K562 (cell line): ENCODE results near the gene FEM1B. TPM values are rescaled to one million over a fixed set of nuclear protein-coding genes. Genes with fewer than 3 reads are reported as not detected.

ENCODE experiments used
- EP400 ChIP-seq: fragments of 450-650 bp; IDR thresholded peaks from 2 replicates; pipeline ENCODE4 v1.6.1; 2017; ENCODE audit warnings: antibody characterized with exemption, mild to moderate bottlenecking, moderate library complexity
- ESRRB ChIP-seq: fragments of 250-450 bp; sonication (Bioruptor Pico); IDR thresholded peaks from 2 replicates; pipeline ENCODE4 v1.5.0; 2020; ENCODE audit warnings: mild to moderate bottlenecking, moderate library complexity, borderline replicate concordance
- FOS ChIP-seq: IDR thresholded peaks from 3 replicates; pipeline ENCODE4 v1.6.1; 2011; ENCODE audit not compliant: insufficient read length; ENCODE audit errors: extremely low read depth
- FUS ChIP-seq: fragments of 200-400 bp; formaldehyde crosslinking; optimal IDR thresholded peaks from 2 replicates; pipeline ENCODE3; 2017; ENCODE audit warnings: low read depth, low read length
- GTF2A2 ChIP-seq: IDR thresholded peaks from 2 replicates; pipeline ENCODE4 v1.6.1; 2016; ENCODE audit warnings: mild to moderate bottlenecking, missing genetic modification characterization, missing compliant biosample characterization
- HDAC6 ChIP-seq: IDR thresholded peaks from 2 replicates; pipeline ENCODE4 v1.6.1; 2012; ENCODE audit warnings: low read depth, mild to moderate bottlenecking, control low read depth, inconsistent platforms, low read length, moderate library complexity
- ID3 ChIP-seq, 2 experiments: fragments of 250-450 bp in 1 of 2; fragments of 450-650 bp in 1 of 2; sonication (Bioruptor Pico) in 1 of 2; IDR thresholded peaks; 2 replicates each; pipeline versions ENCODE4 v1.6.1 to v1.8.0; 2016 to 2021; ENCODE audit warnings: mild to moderate bottlenecking in 2 of 2, moderate library complexity in 2 of 2, missing compliant biosample characterization in 1 of 2, missing genetic modification characterization in 1 of 2
- JUN ChIP-seq, 2 experiments: sonication (generic) in 1 of 2; formaldehyde crosslinking in 1 of 2; IDR thresholded peaks; 2 replicates each; pipeline versions ENCODE4 v1.6.1 to v1.8.0; 2012 to 2022; ENCODE audit warnings: borderline replicate concordance in 2 of 2, mild to moderate bottlenecking in 2 of 2, improper control_type of control experiment in 1 of 2, low read depth in 1 of 2, low read length in 1 of 2, missing genetic modification reagents in 1 of 2
- MAFF ChIP-seq: IDR thresholded peaks from 2 replicates; pipeline ENCODE4 v1.6.1; 2012; ENCODE audit warnings: low read length, improper control_type of control experiment
- MECOM ChIP-seq: fragments of 250-450 bp; sonication (Bioruptor Pico); IDR thresholded peaks from 2 replicates; pipeline ENCODE4 v1.8.0; 2022; ENCODE audit warnings: inconsistent platforms
- NCOA4 ChIP-seq: fragments of 450-650 bp; IDR thresholded peaks from 2 replicates; pipeline ENCODE4 v1.6.1; 2018; ENCODE audit warnings: mild to moderate bottlenecking; ENCODE audit not compliant: partially characterized antibody
- POLR2A ChIP-seq: fragments of 450-650 bp; conservative IDR thresholded peaks from 2 replicates; pipeline ENCODE4 v1.6.1; 2016
- RBBP5 ChIP-seq: fragments of 200-600 bp; sonication (generic); IDR thresholded peaks from 2 replicates; pipeline ENCODE4 v1.6.1; 2012; ENCODE audit warnings: borderline replicate concordance, mild to moderate bottlenecking, low read length, control low read depth, inconsistent platforms; ENCODE audit not compliant: insufficient read depth, poor library complexity, severe bottlenecking
- RBM22 ChIP-seq: fragments of 200-400 bp; formaldehyde crosslinking; IDR thresholded peaks from 2 replicates; pipeline ENCODE4 v1.6.1; 2018; ENCODE audit warnings: low read length, low read depth; ENCODE audit not compliant: poor library complexity, severe bottlenecking
- STAG1 ChIP-seq: sonication (generic); formaldehyde crosslinking; IDR thresholded peaks from 2 replicates; pipeline ENCODE4 v1.5.0; 2020; ENCODE audit warnings: missing genetic modification reagents, borderline replicate concordance
- U2AF1 ChIP-seq: fragments of 200-400 bp; formaldehyde crosslinking; optimal IDR thresholded peaks from 2 replicates; pipeline ENCODE3; 2017; ENCODE audit warnings: mild to moderate bottlenecking, low read depth, low read length, moderate library complexity
- U2AF2 ChIP-seq: fragments of 200-400 bp; formaldehyde crosslinking; optimal IDR thresholded peaks from 2 replicates; pipeline ENCODE3; 2017; ENCODE audit warnings: low read depth, mild to moderate bottlenecking, low read length
- ZNF165 ChIP-seq: fragments of 250-450 bp; sonication (Bioruptor Pico); IDR thresholded peaks from 2 replicates; pipeline ENCODE4 v1.4.0; 2020; ENCODE audit warnings: borderline replicate concordance
- ZNF263 ChIP-seq: sonication (generic); formaldehyde crosslinking; IDR thresholded peaks from 2 replicates; pipeline ENCODE4 v1.8.0; 2022; ENCODE audit warnings: mild to moderate bottlenecking, missing genetic modification reagents, borderline replicate concordance
- ZNF282 ChIP-seq: sonication (generic); formaldehyde crosslinking; IDR thresholded peaks from 2 replicates; pipeline ENCODE4 v1.8.1; 2023; ENCODE audit warnings: missing genetic modification reagents
- ZNF77 ChIP-seq: fragments of 250-450 bp; sonication (Bioruptor Pico); IDR thresholded peaks from 2 replicates; pipeline ENCODE4 v1.5.0; 2020
- polyA plus RNA-seq, 8 experiments: library from polyadenylated mRNA; depleted of rRNA in 4 of 8; stranded (reverse) in 5 of 8; unstranded in 3 of 8; fragments of >200 nt; fragmentation: Nextera tagmentation in 2 of 8; fragmentation: Illumina TruSeq in 1 of 8; extraction: Ambion mirVana in 2 of 8; extraction: Trizol in 1 of 8; gene quantifications; 2 replicates each; pipeline versions ENCODE4 v1.2.1 to v1.2.3, GENCODE V29; 2011 to 2014; ENCODE audit warnings: inconsistent platforms in 1 of 8, missing spikeins in 1 of 8
- total RNA-seq, 7 experiments: library from RNA; depleted of rRNA in 6 of 7; stranded (reverse); fragments of >200 nt in 6 of 7; fragmentation: Illumina TruSeq in 2 of 7; extraction: Trizol in 2 of 7; gene quantifications; 2 replicates each; pipeline versions ENCODE4 v1.2.1 to v1.2.3, GENCODE V29; 2011 to 2021; ENCODE audit warnings: low replicate concordance in 1 of 7
- TF ChIP-seq, protein P1 (sequence below): fragments of 250-450 bp; sonication (Bioruptor Pico); IDR thresholded peaks from 2 replicates; pipeline ENCODE4 v1.5.0; 2021; ENCODE audit warnings: mild to moderate bottlenecking, moderate library complexity
- TF ChIP-seq, protein P2 (sequence below): fragments of 450-650 bp; formaldehyde crosslinking; IDR thresholded peaks from 2 replicates; pipeline ENCODE4 v1.4.0; 2022; ENCODE audit warnings: mild to moderate bottlenecking, moderate library complexity

FEM1B gene
- total and polyA plus RNA-seq, 9 of the 15 experiments (the other 6 are each of a cell fraction or from before 2014, with no cell fraction given), result 5.9 to 61.6 (median 20.1) TPM

DNA sequence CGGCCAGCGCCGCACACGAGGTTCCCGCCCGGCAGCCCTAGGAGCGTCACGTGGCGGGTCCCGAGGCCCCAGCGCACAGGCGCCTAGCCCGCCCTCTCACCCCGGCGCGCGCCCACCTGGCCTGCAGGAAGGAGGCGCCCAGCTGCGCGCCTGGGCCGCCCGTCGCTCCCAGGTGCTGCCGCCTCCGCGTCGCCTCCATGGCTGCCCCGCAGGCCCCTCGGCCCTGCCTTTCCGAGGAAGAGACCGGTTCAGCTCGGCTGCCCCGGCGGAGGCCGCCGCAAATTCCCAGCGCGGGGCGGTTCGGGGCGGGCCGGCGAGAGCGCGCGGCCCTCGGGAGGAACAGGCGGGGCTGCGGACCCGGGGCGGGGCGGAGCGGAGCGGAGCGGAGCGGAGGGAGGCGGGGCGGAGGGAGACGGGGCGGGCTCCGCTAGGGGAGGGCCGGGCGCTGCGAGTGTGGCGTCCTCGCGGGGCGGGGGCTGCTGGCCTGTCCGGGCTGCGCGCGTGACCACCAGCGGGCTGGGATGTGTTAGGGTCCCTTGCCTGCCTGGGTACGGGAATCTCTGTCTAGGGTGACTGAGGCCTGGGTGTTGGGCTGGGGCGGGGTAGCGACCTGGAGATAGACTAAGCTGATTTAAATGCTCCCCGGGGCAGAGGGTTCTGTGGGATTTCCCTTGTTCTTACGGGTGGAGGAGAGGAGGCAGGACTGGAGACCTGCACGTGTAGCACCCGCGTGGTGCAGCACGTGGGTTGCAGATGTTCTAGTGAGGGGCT, 48.0 kb upstream of the FEM1B start, which contains the start of gene CLN6 (continued):
- TF ChIP-seq ZNF263 (CRISPR knock-in tag), result no peak
- TF ChIP-seq POLR2A, result peak; percentile 78
- no peak for TF ChIP-seq NCOA4
- no peak for TF ChIP-seq U2AF2
- TF ChIP-seq RBBP5, result peak; percentile 82
- TF ChIP-seq EP400, result peak; percentile 92
- TF ChIP-seq ZNF282 (CRISPR knock-in tag), result peak; percentile 64; the same call in 1 of the 2 replicates
- no peak for TF ChIP-seq ESRRB (CRISPR knock-in tag)
- no peak for TF ChIP-seq ZNF165 (CRISPR knock-in tag)
- TF ChIP-seq MECOM (CRISPR knock-in tag), result no peak
- TF ChIP-seq JUN (IDR thresholded peaks at IDR 0.05; ENCODE audit: borderline replicate concordance, low read depth, low read length), result peak; percentile 43; the same call in 1 of the 2 replicates
- no peak; the same call in 1 of the 2 replicates for TF ChIP-seq JUN (CRISPR knock-in tag; IDR thresholded peaks at IDR 0.05; ENCODE audit: borderline replicate concordance)
- TF ChIP-seq GTF2A2 (tag), result no peak
- TF ChIP-seq ZNF77 (CRISPR knock-in tag), result no peak
- no peak for TF ChIP-seq RBM22
- TF ChIP-seq STAG1, result peak; percentile 16; the same call in 1 of the 2 replicates
- no peak for TF ChIP-seq MAFF
- no peak for TF ChIP-seq FUS
- TF ChIP-seq, protein P1, sequence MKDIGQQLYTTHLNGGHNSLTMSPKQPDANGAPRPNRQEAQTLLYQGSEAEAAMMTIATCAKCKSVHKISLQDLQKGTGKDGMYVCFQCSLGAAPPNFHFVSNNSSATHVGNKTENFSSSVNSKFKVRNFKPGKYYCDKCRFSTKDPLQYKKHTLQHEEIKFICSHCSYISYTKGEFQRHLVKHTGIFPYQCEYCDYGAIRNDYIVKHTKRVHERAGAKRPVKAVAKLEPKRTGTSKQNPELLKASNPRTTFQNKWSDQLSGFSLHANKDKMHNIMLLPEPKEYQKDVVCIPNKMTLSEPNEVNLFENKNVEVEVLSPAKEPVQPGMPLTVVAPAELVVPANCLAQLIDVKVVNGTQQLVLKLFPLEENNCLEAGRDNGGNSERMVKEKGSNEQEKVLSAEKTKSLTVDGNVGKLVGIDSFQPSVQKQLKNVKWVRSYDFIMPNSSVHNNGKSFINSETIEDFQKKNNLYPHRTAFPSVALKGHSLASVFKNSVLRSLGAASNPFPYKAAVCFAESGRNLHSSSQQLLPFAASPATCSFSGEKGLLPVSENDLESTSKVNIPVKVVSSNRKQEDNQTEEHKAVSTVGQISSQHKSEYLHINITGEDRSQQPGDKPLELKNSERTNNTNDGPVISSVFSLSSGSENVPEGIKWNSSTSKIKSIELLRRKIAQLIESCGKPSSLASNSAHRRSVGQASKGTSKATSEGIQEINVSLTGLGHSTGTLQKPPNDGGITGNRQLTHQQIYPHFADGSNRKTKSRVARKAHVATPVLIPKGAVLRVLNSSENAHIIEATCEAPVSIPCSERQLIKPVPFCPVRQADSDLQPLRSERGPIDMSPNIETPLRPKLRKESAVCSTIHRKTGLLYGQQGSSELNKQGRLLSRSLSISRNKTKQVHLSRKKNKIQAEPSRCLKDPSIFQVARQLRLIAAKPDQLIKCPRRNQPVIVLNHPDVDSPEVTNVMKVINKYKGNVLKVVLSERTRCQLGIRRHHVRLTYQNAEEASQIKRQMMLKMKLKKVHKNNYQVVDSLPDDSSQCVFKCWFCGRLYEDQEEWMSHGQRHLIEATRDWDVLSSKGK (CRISPR knock-in tag), result no peak
- TF ChIP-seq HDAC6, result no peak
- TF ChIP-seq ID3 (CRISPR knock-in tag; IDR thresholded peaks at IDR 0.05), result no peak
- peak; percentile 63 for TF ChIP-seq ID3 (tag; IDR thresholded peaks at IDR 0.05)
- TF ChIP-seq, protein P2, sequence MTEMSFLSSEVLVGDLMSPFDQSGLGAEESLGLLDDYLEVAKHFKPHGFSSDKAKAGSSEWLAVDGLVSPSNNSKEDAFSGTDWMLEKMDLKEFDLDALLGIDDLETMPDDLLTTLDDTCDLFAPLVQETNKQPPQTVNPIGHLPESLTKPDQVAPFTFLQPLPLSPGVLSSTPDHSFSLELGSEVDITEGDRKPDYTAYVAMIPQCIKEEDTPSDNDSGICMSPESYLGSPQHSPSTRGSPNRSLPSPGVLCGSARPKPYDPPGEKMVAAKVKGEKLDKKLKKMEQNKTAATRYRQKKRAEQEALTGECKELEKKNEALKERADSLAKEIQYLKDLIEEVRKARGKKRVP (CRISPR knock-in tag), result no peak
- TF ChIP-seq U2AF1, result peak; percentile 79
- no peak for TF ChIP-seq FOS
